ENCODE measurements around the gene RGL3.

DNA sequence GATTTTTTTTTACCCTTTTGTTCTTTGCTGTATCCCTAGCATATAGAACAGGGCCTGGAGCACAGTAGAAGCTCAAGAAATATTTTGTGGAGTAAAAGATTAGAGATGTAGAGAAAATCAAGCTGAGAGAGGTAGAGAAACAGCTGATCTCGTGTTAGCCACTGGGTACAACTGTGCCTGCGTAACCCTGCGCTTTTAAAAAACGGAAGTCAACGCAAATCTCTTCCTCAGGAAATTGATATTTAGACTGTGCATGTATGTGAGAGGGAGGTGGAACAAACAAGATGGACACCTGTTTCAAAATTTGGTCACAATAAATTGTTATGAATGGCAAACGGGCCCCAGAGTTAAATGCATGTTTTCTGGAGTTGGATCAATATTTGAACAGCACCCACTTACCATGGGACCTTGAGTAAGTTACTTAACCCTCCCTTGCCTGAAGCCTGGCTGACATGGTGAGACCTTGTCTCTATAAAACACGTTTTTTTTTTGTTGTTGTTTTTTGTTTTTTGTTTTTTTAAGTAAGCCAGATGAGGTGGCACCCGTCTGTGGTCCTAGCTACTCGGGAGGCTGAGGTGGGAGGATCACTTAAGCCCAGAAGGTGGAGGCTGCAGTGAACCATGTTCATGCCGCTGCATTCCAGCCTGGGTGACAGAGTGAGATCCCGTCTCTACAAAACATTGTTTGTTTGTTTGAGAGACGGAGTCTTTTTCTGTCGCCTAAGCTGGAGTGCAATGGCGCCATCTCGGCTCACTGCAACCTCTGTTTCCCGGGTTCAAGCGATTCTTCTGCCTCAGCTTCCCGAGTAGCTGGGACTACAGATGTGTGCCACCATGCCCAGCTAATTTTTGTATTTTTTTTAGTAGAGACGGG lies 31.7 kb downstream of the RGL3 start:
- TF ChIP-seq, protein P1, sequence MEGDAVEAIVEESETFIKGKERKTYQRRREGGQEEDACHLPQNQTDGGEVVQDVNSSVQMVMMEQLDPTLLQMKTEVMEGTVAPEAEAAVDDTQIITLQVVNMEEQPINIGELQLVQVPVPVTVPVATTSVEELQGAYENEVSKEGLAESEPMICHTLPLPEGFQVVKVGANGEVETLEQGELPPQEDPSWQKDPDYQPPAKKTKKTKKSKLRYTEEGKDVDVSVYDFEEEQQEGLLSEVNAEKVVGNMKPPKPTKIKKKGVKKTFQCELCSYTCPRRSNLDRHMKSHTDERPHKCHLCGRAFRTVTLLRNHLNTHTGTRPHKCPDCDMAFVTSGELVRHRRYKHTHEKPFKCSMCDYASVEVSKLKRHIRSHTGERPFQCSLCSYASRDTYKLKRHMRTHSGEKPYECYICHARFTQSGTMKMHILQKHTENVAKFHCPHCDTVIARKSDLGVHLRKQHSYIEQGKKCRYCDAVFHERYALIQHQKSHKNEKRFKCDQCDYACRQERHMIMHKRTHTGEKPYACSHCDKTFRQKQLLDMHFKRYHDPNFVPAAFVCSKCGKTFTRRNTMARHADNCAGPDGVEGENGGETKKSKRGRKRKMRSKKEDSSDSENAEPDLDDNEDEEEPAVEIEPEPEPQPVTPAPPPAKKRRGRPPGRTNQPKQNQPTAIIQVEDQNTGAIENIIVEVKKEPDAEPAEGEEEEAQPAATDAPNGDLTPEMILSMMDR (IDR thresholded peaks at IDR 0.05): no peak
- no peak for TF ChIP-seq ZFX (IDR thresholded peaks at IDR 0.05; ENCODE audit: borderline replicate concordance)
